ENCODE measurements around the gene EPSTI1.
"Not testable (repeated sequence)": the region's sequence is repeated elsewhere in the genome, so short reads cannot be mapped to it uniquely, and the experiment has no call there.

Gene EPSTI1

GRCh38 chr13:43006893-43007631 lies 15.0 kb upstream of the EPSTI1 start:
- in situ Hi-C loops (cut with MboI; ENCODE audit: low sequenced_read_pairs), result no loop called here

- in situ Hi-C loops (cut with MboI; ENCODE audit: low sequenced_read_pairs), result no loop called here
These were observed 13.6 kb upstream of the EPSTI1 start for GRCh38 chr13:43005460-43006236.

- in situ Hi-C loops (cut with MboI; ENCODE audit: low sequenced_read_pairs), result no loop called here
These were observed 11.7 kb upstream of the EPSTI1 start for GRCh38 chr13:43003729-43004128.

GRCh38 chr13:43003010-43003409 lies 11.0 kb upstream of the EPSTI1 start:
- in situ Hi-C loops (cut with MboI; ENCODE audit: low sequenced_read_pairs), result no loop called here

GRCh38 chr13:43002021-43002420 lies 10.0 kb upstream of the EPSTI1 start:
- in situ Hi-C loops (cut with MboI; ENCODE audit: low sequenced_read_pairs), result no loop called here

- in situ Hi-C loops (cut with MboI; ENCODE audit: low sequenced_read_pairs), result no loop called here
These were observed 8.6 kb upstream of the EPSTI1 start for GRCh38 chr13:43000676-43001075.

- in situ Hi-C loops (cut with MboI; ENCODE audit: low sequenced_read_pairs), result no loop called here
These were observed 7.5 kb upstream of the EPSTI1 start for GRCh38 chr13:42999491-42999890.

GRCh38 chr13:42997381-42997780 lies 5.3 kb upstream of the EPSTI1 start:
- in situ Hi-C loops (cut with MboI; ENCODE audit: low sequenced_read_pairs), result no loop called here

GRCh38 chr13:42996584-42996983 lies 4.5 kb upstream of the EPSTI1 start:
- in situ Hi-C loops (cut with MboI; ENCODE audit: low sequenced_read_pairs), result no loop called here

- in situ Hi-C loops (cut with MboI; ENCODE audit: low sequenced_read_pairs), result no loop called here
These were observed 2.8 kb upstream of the EPSTI1 start for GRCh38 chr13:42994878-42995277.

GRCh38 chr13:42992764-42993122 lies 702 bp upstream of the EPSTI1 start:
- in situ Hi-C loops (cut with MboI; ENCODE audit: low sequenced_read_pairs), result no loop called here

GRCh38 chr13:42991233-42991897 lies 676 bp downstream of the EPSTI1 start:
- in situ Hi-C loops (cut with MboI; ENCODE audit: low sequenced_read_pairs), result not testable (repeated sequence)

GRCh38 chr13:42990291-42991232 lies 1.5 kb downstream of the EPSTI1 start:
- in situ Hi-C loops (cut with MboI; ENCODE audit: low sequenced_read_pairs), result no loop called here

GRCh38 chr13:42986176-42986574 lies 5.9 kb downstream of the EPSTI1 start:
- in situ Hi-C loops (cut with MboI; ENCODE audit: low sequenced_read_pairs), result no loop called here

- in situ Hi-C loops (cut with MboI; ENCODE audit: low sequenced_read_pairs), result no loop called here
These were observed 6.5 kb downstream of the EPSTI1 start for GRCh38 chr13:42985312-42986175.

- in situ Hi-C loops (cut with MboI; ENCODE audit: low sequenced_read_pairs), result no loop called here
These were observed 7.3 kb downstream of the EPSTI1 start for GRCh38 chr13:42984691-42985090.

- in situ Hi-C loops (cut with MboI; ENCODE audit: low sequenced_read_pairs), result no loop called here
These were observed 8.0 kb downstream of the EPSTI1 start for GRCh38 chr13:42984026-42984425.

- in situ Hi-C loops (cut with MboI; ENCODE audit: low sequenced_read_pairs), result no loop called here
These were observed 10.2 kb downstream of the EPSTI1 start for GRCh38 chr13:42981853-42982252.

GRCh38 chr13:42981317-42981716 lies 10.7 kb downstream of the EPSTI1 start:
- in situ Hi-C loops (cut with MboI; ENCODE audit: low sequenced_read_pairs), result no loop called here

GRCh38 chr13:42977219-42977659 lies 14.8 kb downstream of the EPSTI1 start:
- in situ Hi-C loops (cut with MboI; ENCODE audit: low sequenced_read_pairs), result no loop called here

Measured in HL-60/S4 treated with retinoic acid at 250 ng/mL for 4 days and 3 days (cell line).